Stimulated activated CD8-positive, alpha-beta memory T cell treated with anti-CD3 and anti-CD28 coated beads, Interleukin-7, amount 100 ng/mL, for 4 hours (primary cell): ENCODE results near the gene SETX.

Experiments used
- DNase-seq, 2 donors: peaks; one replicate each; pipeline ENCODE4 v3.0.0-alpha.2; 2020; ENCODE audit warnings: low read depth in 2 of 2

SETX gene

GRCh38 chr9:132239999-132240840, 114.6 kb downstream of the SETX start:
- DNase-seq: no peak

- DNase-seq: no peak
Observed at GRCh38 chr9:132239518-132239917, 115.3 kb downstream of the SETX start.

- DNase-seq: no peak
Observed at GRCh38 chr9:132238992-132239391, 115.8 kb downstream of the SETX start.

GRCh38 chr9:132238026-132238972, 116.5 kb downstream of the SETX start:
- DNase-seq: no peak

GRCh38 chr9:132237481-132237880, 117.3 kb downstream of the SETX start:
- no peak for DNase-seq

GRCh38 chr9:132236662-132237311, 118.0 kb downstream of the SETX start:
- no peak for DNase-seq

GRCh38 chr9:132235894-132236661, 118.7 kb downstream of the SETX start:
- peak; percentile 60 to 62 for DNase-seq

GRCh38 chr9:132235125-132235524, 119.7 kb downstream of the SETX start:
- no peak for DNase-seq

GRCh38 chr9:132234535-132234934, 120.3 kb downstream of the SETX start:
- no peak for DNase-seq

- no peak for DNase-seq
Observed at GRCh38 chr9:132233138-132233537, 121.6 kb downstream of the SETX start.

- DNase-seq: no peak
Observed at GRCh38 chr9:132232522-132232921, 122.3 kb downstream of the SETX start.

GRCh38 chr9:132231019-132231701, 123.6 kb downstream of the SETX start:
- DNase-seq: no peak

- DNase-seq: no peak
Observed at GRCh38 chr9:132230605-132231004, 124.2 kb downstream of the SETX start.

GRCh38 chr9:132228062-132228461, 126.7 kb downstream of the SETX start:
- DNase-seq: no peak

- no peak for DNase-seq
Observed at GRCh38 chr9:132226571-132227430, 128.0 kb downstream of the SETX start.

- DNase-seq: no peak
Observed at GRCh38 chr9:132224645-132225044, 130.1 kb downstream of the SETX start.

GRCh38 chr9:132221941-132222340, 132.8 kb downstream of the SETX start:
- DNase-seq: no peak

- no peak for DNase-seq
Observed at GRCh38 chr9:132218208-132218607, 136.6 kb downstream of the SETX start.

- DNase-seq: no peak
Observed at GRCh38 chr9:132216861-132217619, 137.7 kb downstream of the SETX start.
